ENCODE measurements around the gene TMEFF2. TPM values are rescaled to one million over a fixed set of nuclear protein-coding genes. Genes with fewer than 3 reads are reported as not detected.

The TMEFF2 gene
- total and polyA plus RNA-seq, 2 of the 8 experiments (the other 6 are each of a cell fraction or from before 2014, with no cell fraction given) = 0.91 to 3.7 TPM

DNA sequence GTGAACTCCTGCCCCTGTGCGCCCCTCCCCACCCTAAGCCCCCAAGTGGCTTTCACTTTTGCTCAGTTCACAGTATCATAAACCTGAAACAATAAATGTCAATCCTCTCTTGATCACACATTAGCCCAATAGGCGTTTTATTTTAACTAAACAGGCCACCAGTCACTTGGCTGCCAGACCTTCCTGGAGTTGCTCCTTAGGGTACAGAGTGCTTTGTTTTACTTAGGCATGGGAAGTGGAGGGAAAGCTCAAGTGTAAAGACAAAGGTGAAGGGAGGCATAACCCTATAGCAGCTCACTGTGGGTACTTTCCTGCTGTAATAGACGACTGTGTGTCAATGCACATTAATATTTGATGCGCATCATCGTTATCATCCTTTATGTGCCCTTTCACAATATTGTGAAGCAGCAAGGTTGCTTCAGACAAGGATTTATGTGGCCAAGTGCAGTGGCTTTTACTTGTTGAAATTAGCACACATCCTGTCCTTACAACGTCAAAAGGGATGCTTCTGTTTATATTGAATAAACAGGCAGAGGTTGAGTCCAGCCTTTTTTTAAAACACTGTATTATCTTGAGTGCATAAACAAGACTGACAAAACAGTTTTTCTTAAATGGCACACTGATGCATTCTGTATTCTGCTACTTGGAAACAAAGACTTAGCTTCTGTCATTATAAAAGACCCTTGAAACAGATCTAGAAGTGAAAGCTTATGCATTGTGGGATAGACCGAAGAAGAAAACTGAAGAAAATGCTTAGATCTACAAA lies 168.5 kb downstream of the TMEFF2 start:
- H3K14ac ChIP-seq (ENCODE audit: insufficient read length) = no peak overlapping the region
- no peak overlapping the region for H4K8ac ChIP-seq (ENCODE audit: extremely low read depth, insufficient read depth, low read length)
- H4K91ac ChIP-seq (replicated peaks; ENCODE audit: insufficient read length, low read length) = no peak overlapping the region
- H3K9me3 ChIP-seq (ENCODE audit: insufficient read depth in 2 of 2, low read depth in 1 of 2, low read length in 1 of 2) = no peaks in the 10 kb centered on the region
- H3K56ac ChIP-seq (replicated peaks; ENCODE audit: insufficient read length, low read depth, low read length) = no peak overlapping the region
- no peaks in the 10 kb centered on the region for H4K20me1 ChIP-seq (replicated peaks in 1 of 2; ENCODE audit: control insufficient read depth in 1 of 2, insufficient read depth in 2 of 2, low read length in 2 of 2)
- H3K27ac ChIP-seq (ENCODE audit: low read depth, low read length) = no peak overlapping the region
- peak overlapping the region; percentile 6; the same call in 1 of the 2 replicates for H2BK12ac ChIP-seq (ENCODE audit: low read depth, low read length)
- WGBS, 2 experiments (ENCODE audit: extremely low coverage in 1 of 2, insufficient coverage in 1 of 2, insufficient read length in 1 of 2, insufficient replicate concordance in 2 of 2, low coverage in 1 of 2, low lambda C conversion rate in 2 of 2, missing lambda C conversion rate in 1 of 2) = 72% methylated on average over 7 of the region's 7 CpGs; no CpG with 5 or more reads in 1 of the 2 experiments
- ChIA-PET CTCF (ENCODE audit: partially characterized antibody) (interaction anchor here (0.7 to 1.8 kb wide), 8 partner anchors 9 to 157 kb away, joined by 3 to 4 read pairs (median 3); no protein-coding TSS in a partner anchor), POLR2A (ENCODE audit: partially characterized antibody) (no interaction called here)
- H2AK5ac ChIP-seq (ENCODE audit: low read depth, low read length) = no peak overlapping the region
- no peak overlapping the region for H3K23ac ChIP-seq (ENCODE audit: insufficient read length)
- H3K18ac ChIP-seq (ENCODE audit: extremely low read depth, low read length) = 0 out of 2 replicates have a peak overlapping the region, but pooled peaks have one; percentile 7
- no peaks in the 10 kb centered on the region for H3K36me3 ChIP-seq (ENCODE audit: control insufficient read depth in 2 of 4, insufficient read depth in 4 of 4, low read length in 3 of 4)
- H3K79me2 ChIP-seq (ENCODE audit: control insufficient read depth in 1 of 2, insufficient read depth in 2 of 2, low read length in 2 of 2) = no peaks in the 10 kb centered on the region
- 0 out of 2 replicates have a peak, but pooled peaks cover 2% of the 10 kb centered on the region for H3K79me1 ChIP-seq (ENCODE audit: low read depth, low read length)
- peak overlapping the region; percentile 42; the same call in 1 of the 2 replicates for H2AFZ ChIP-seq (ENCODE audit: low read length)
- no peak overlapping the region for H2BK120ac ChIP-seq (replicated peaks; ENCODE audit: low read depth, low read length)
- no peaks in the 10 kb centered on the region for H3K23me2 ChIP-seq (ENCODE audit: low read depth, low read length)
- no peak overlapping the region for H3K4me3 ChIP-seq (ENCODE audit: extremely low read depth in 1 of 4, insufficient read depth in 2 of 4, low read depth in 3 of 4, low read length in 4 of 4)
- no peak overlapping the region for H3K4me2 ChIP-seq (ENCODE audit: insufficient read depth in 1 of 2, low read depth in 2 of 2, low read length in 2 of 2)
- H2BK20ac ChIP-seq (ENCODE audit: low read length) = peak overlapping the region; percentile 8; the same call in 1 of the 2 replicates
- H3K9ac ChIP-seq (replicated peaks in 1 of 4; ENCODE audit: extremely low read depth in 1 of 4, low read depth in 3 of 4, low read length in 3 of 4) = no peak overlapping the region
- no peak overlapping the region for H4K5ac ChIP-seq (ENCODE audit: insufficient read length, low read depth, low read length)
- peak overlapping the region; percentile 36; the same call in 1 of the 2 replicates for H2BK15ac ChIP-seq (ENCODE audit: low read length)
- peaks cover 0 to 11% (median 5%) of the 10 kb centered on the region in 4 experiments; a peak in 5 of 7 replicates for H3K4me1 ChIP-seq (replicated peaks in 1 of 4; ENCODE audit: control insufficient read depth in 3 of 4, insufficient read depth in 4 of 4, low read length in 3 of 4)
- DNase-seq (ENCODE audit: low read depth in 1 of 2, low spot score in 2 of 2) (no peak), FAIRE-seq (peak; percentile 71)
- H2BK5ac ChIP-seq (ENCODE audit: low read depth, low read length) = peak overlapping the region; percentile 36; the same call in 1 of the 2 replicates
- H3K4ac ChIP-seq (replicated peaks; ENCODE audit: insufficient read length, low read depth, low read length) = no peak overlapping the region
- peaks cover 0 to 1% (median 0%) of the 10 kb centered on the region in 4 experiments; a peak in 1 of 7 replicates for H3K27me3 ChIP-seq (replicated peaks in 1 of 4; ENCODE audit: control insufficient read depth in 3 of 4, extremely low read depth in 1 of 4, insufficient read depth in 3 of 4, low read length in 3 of 4)
- no peak for TF ChIP-seq TCF12 (IDR thresholded peaks at IDR 0.05; ENCODE audit: low read depth, low read length)
- no peak for TF ChIP-seq POLR2A (IDR thresholded peaks at IDR 0.05; ENCODE audit: control extremely low read depth in 1 of 2, low read depth in 2 of 2, low read length in 2 of 2)

Measured in H1 (cell line).